Neural progenitor cell (in vitro differentiated cells): ENCODE results near the gene TFG. TPM values are rescaled to one million over a fixed set of nuclear protein-coding genes. Genes with fewer than 3 reads are reported as not detected.

ENCODE experiments used
- DNase-seq: peaks from one replicate; pipeline ENCODE4 v3.0.0-alpha.2; 2016; ENCODE audit warnings: low spot score
- H2AFZ ChIP-seq: fragments of 200-600 bp; sonication (generic); replicated peaks from 2 replicates; pipeline ENCODE4 v1.6.1; 2016; ENCODE audit warnings: antibody characterized with exemption
- H3F3A ChIP-seq: fragments of 200-600 bp; sonication (generic); 2 replicates; pipeline ENCODE4 v1.6.1; 2016; ENCODE audit warnings: antibody characterized with exemption, low read depth
- H3K27ac ChIP-seq: fragments of 200-600 bp; sonication (generic); 2 replicates; pipeline ENCODE4 v1.5.1; 2016; ENCODE audit warnings: mild to moderate bottlenecking
- H3K27me3 ChIP-seq: fragments of 200-600 bp; sonication (generic); 2 replicates; pipeline ENCODE4 v1.6.1; 2016; ENCODE audit warnings: mild to moderate bottlenecking, moderate library complexity
- H3K36me3 ChIP-seq: fragments of 200-600 bp; sonication (generic); 2 replicates; pipeline ENCODE4 v1.5.1; 2016
- H3K4me1 ChIP-seq: fragments of 200-600 bp; sonication (generic); 2 replicates; pipeline ENCODE4 v1.6.1; 2016; ENCODE audit warnings: mixed run types
- H3K4me2 ChIP-seq: fragments of 200-600 bp; sonication (generic); 2 replicates; pipeline ENCODE4 v1.6.1; 2016
- H3K4me3 ChIP-seq: fragments of 200-600 bp; sonication (generic); 2 replicates; pipeline ENCODE4 v1.5.1; 2016
- H3K79me2 ChIP-seq: fragments of 200-600 bp; sonication (generic); 2 replicates; pipeline ENCODE4 v1.6.1; 2016; ENCODE audit warnings: low read depth
- H3K9ac ChIP-seq: fragments of 200-600 bp; sonication (generic); 2 replicates; pipeline ENCODE4 v1.6.1; 2016
- H3K9me3 ChIP-seq: fragments of 200-600 bp; sonication (generic); 2 replicates; pipeline ENCODE4 v1.5.1; 2016; ENCODE audit warnings: low read depth
- H4K20me1 ChIP-seq: fragments of 200-600 bp; sonication (generic); 2 replicates; pipeline ENCODE4 v1.6.1; 2016; ENCODE audit warnings: low read depth
- H3K27ac Mint-ChIP-seq: 3 replicates; pipeline ENCODE4 v1.8.0; 2021; ENCODE audit warnings: mixed read lengths
- H3K27me3 Mint-ChIP-seq: 2 replicates; pipeline ENCODE4 v1.8.0; 2022; ENCODE audit warnings: low read depth, mild to moderate bottlenecking, inconsistent platforms, moderate library complexity, mixed read lengths; ENCODE audit not compliant: insufficient read depth
- H3K36me3 Mint-ChIP-seq: 3 replicates; pipeline ENCODE4 v1.8.0; 2021; ENCODE audit warnings: mixed read lengths
- H3K4me1 Mint-ChIP-seq: 3 replicates; pipeline ENCODE4 v1.8.0; 2021; ENCODE audit warnings: mixed read lengths
- H3K4me3 Mint-ChIP-seq: 3 replicates; pipeline ENCODE4 v1.8.0; 2021; ENCODE audit warnings: mild to moderate bottlenecking, moderate library complexity, mixed read lengths
- H3K9me3 Mint-ChIP-seq: 3 replicates; pipeline ENCODE4 v1.8.0; 2020; ENCODE audit warnings: mixed read lengths
- EZH2 ChIP-seq: fragments of 200-600 bp; sonication (generic); IDR thresholded peaks from 2 replicates; pipeline ENCODE4 v1.6.1; 2017; ENCODE audit warnings: antibody characterized with exemption, mild to moderate bottlenecking, moderate library complexity
- EZH2phosphoT487 ChIP-seq: fragments of 200-600 bp; sonication (generic); IDR thresholded peaks from 2 replicates; pipeline ENCODE4 v1.6.1; 2017; ENCODE audit warnings: antibody characterized with exemption
- total RNA-seq: library from RNA; depleted of rRNA; stranded (reverse); fragments of >200 nt; gene quantifications from 2 replicates; pipeline ENCODE4 v1.2.3, GENCODE V29; 2015; ENCODE audit warnings: low replicate concordance
- TF ChIP-seq, protein P1 (sequence below): fragments of 200-600 bp; sonication (generic); IDR thresholded peaks from 2 replicates; pipeline ENCODE4 v1.5.1; 2017; ENCODE audit warnings: antibody characterized with exemption, mild to moderate bottlenecking

The TFG gene
- total RNA-seq, 1 donor from 2014 or later = 105 TPM

DNA sequence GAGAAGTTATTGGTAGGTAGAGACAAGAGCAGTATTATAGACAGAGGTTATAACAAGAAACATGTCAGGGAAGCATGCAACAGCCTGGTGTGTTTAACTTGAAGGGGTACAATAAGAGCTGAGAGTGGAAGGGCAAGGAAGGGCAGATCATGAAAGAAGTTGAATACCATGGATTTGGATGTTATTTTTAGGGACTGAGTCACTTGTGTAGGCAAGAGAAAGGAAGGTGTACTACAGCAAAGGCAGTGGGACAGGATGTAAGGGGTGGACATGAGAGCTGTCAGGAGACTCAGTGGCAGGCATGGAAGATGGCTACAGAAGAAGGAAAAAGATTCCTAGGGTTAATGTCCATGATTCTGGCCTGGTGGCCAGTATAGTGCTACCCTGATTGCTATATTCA, 66.4 kb downstream of the TFG start:
- H3K36me3 Mint-ChIP-seq = no peaks in the 10 kb centered on the region
- H3K4me1 Mint-ChIP-seq = no peaks in the 10 kb centered on the region
- Histone ChIP-seq H3K9me3 (no peaks in the 10 kb centered on the region), H2AFZ (no peak overlapping the region), H3K4me1 (peaks cover 4% of the 10 kb centered on the region), H3K9ac (no peak overlapping the region), H3K4me2 (no peak overlapping the region), H3K27ac (no peak overlapping the region), H3F3A (no peaks in the 10 kb centered on the region), H3K4me3 (no peak overlapping the region), H4K20me1 (no peaks in the 10 kb centered on the region), H3K27me3 (no peaks in the 10 kb centered on the region), H3K79me2 (no peaks in the 10 kb centered on the region), H3K36me3 (no peaks in the 10 kb centered on the region)
- DNase-seq = no peak
- TF ChIP-seq EZH2phosphoT487 (no peak), EZH2 (no peak)
- TF ChIP-seq, protein P1, sequence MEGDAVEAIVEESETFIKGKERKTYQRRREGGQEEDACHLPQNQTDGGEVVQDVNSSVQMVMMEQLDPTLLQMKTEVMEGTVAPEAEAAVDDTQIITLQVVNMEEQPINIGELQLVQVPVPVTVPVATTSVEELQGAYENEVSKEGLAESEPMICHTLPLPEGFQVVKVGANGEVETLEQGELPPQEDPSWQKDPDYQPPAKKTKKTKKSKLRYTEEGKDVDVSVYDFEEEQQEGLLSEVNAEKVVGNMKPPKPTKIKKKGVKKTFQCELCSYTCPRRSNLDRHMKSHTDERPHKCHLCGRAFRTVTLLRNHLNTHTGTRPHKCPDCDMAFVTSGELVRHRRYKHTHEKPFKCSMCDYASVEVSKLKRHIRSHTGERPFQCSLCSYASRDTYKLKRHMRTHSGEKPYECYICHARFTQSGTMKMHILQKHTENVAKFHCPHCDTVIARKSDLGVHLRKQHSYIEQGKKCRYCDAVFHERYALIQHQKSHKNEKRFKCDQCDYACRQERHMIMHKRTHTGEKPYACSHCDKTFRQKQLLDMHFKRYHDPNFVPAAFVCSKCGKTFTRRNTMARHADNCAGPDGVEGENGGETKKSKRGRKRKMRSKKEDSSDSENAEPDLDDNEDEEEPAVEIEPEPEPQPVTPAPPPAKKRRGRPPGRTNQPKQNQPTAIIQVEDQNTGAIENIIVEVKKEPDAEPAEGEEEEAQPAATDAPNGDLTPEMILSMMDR = no peak
- H3K9me3 Mint-ChIP-seq = no peaks in the 10 kb centered on the region
- H3K4me3 Mint-ChIP-seq = no peak overlapping the region
- H3K27me3 Mint-ChIP-seq = no peaks in the 10 kb centered on the region
- no peak overlapping the region for H3K27ac Mint-ChIP-seq

DNA sequence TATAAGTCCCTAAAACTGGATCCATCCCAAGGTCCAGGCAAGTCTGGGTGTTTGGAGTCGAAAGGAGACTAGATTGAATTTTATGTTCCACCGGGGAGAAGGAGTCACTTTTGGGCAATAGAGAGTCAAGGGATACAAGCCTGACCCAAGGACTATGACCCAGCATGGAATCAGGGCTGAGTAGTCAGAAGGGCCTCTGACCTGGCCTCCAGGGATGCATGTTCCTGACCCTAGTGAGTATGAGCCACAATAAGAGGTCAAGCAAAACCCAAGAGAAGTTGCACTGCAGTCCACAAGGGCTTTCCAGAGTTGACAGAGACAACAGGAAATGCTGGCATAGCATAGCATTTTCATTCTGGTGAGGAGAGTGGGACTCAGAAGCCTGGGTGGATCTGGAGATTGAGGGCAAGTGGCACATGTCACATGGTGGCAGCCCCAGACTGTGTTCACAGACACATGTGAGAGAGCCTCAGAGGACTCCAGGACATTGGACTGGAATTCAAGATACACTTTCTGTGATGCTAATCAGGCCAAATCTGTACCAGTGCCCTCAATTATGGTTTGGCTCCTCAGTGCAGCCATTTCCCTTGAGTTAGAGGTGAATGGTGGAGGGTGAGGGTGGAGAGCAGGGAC, 66.9 kb downstream of the TFG start:
- Histone ChIP-seq H3K27me3 (no peaks in the 10 kb centered on the region), H3K4me2 (no peak overlapping the region), H2AFZ (no peak overlapping the region), H3K79me2 (no peaks in the 10 kb centered on the region), H3K9ac (no peak overlapping the region), H3K27ac (no peak overlapping the region), H3K9me3 (no peaks in the 10 kb centered on the region), H3K36me3 (no peaks in the 10 kb centered on the region), H4K20me1 (no peaks in the 10 kb centered on the region), H3K4me1 (peaks cover 4% of the 10 kb centered on the region), H3K4me3 (no peak overlapping the region), H3F3A (no peaks in the 10 kb centered on the region)
- TF ChIP-seq, protein P1 = no peak
- TF ChIP-seq EZH2phosphoT487 (no peak), EZH2 (no peak)
- no peaks in the 10 kb centered on the region for H3K4me1 Mint-ChIP-seq
- no peaks in the 10 kb centered on the region for H3K36me3 Mint-ChIP-seq
- DNase-seq = no peak
- no peaks in the 10 kb centered on the region for H3K27me3 Mint-ChIP-seq
- no peak overlapping the region for H3K27ac Mint-ChIP-seq
- no peaks in the 10 kb centered on the region for H3K9me3 Mint-ChIP-seq
- H3K4me3 Mint-ChIP-seq = no peak overlapping the region

GRCh38 chr3:100776746-100777145, 67.5 kb downstream of the TFG start:
- TF ChIP-seq EZH2 = no peak
- no peak for TF ChIP-seq EZH2phosphoT487
- TF ChIP-seq, protein P1 = peak; percentile 22
- Histone ChIP-seq H3K4me3 (no peak overlapping the region), H3K27ac (no peak overlapping the region), H3K9me3 (no peaks in the 10 kb centered on the region), H3K9ac (no peak overlapping the region), H3K4me1 (peaks cover 4% of the 10 kb centered on the region), H3K79me2 (no peaks in the 10 kb centered on the region), H3K4me2 (no peak overlapping the region), H2AFZ (no peak overlapping the region), H4K20me1 (no peaks in the 10 kb centered on the region), H3F3A (no peaks in the 10 kb centered on the region), H3K27me3 (no peaks in the 10 kb centered on the region), H3K36me3 (no peaks in the 10 kb centered on the region)
- no peak overlapping the region for H3K27ac Mint-ChIP-seq
- H3K4me1 Mint-ChIP-seq = no peaks in the 10 kb centered on the region
- no peak overlapping the region for H3K4me3 Mint-ChIP-seq
- peak; percentile 23 for DNase-seq
- no peaks in the 10 kb centered on the region for H3K36me3 Mint-ChIP-seq
- H3K27me3 Mint-ChIP-seq = no peaks in the 10 kb centered on the region
- no peaks in the 10 kb centered on the region for H3K9me3 Mint-ChIP-seq
